Measurements from ENCODE around the gene DENND1A.

- no peak for TF ChIP-seq CTCF (IDR thresholded peaks at IDR 0.05; ENCODE audit: low read depth, low read length, missing input control)
- TF ChIP-seq MAX (IDR thresholded peaks at IDR 0.05) = no peak
- no peak for TF ChIP-seq SP1 (IDR thresholded peaks at IDR 0.05)
- TF ChIP-seq REST (IDR thresholded peaks at IDR 0.05) = no peak
Measured at GRCh38 chr9:123943671-123944070, 13.7 kb upstream of the DENND1A start.
